H9 (cell line): ENCODE measurements around the gene TBL3. TPM values are rescaled to one million over a fixed set of nuclear protein-coding genes. Genes with fewer than 3 reads are reported as not detected.

ENCODE experiments used
- DNase-seq: peaks from one replicate; pipeline ENCODE4 v3.0.0-alpha.2; 2017
- H2AFZ ChIP-seq: one replicate; pipeline ENCODE4 v1.6.1; 2013; ENCODE audit warnings: mild to moderate bottlenecking, low read length, control low read depth, moderate library complexity
- H2AK5ac ChIP-seq: 2 replicates; pipeline ENCODE4 v1.6.1; 2013; ENCODE audit warnings: low read length, control low read depth, mixed read lengths; ENCODE audit not compliant: insufficient read length
- H2BK120ac ChIP-seq: one replicate; pipeline ENCODE4 v1.6.1; 2013; ENCODE audit warnings: low read depth, mild to moderate bottlenecking, low read length, control low read depth, inconsistent platforms; ENCODE audit not compliant: poor library complexity, severe bottlenecking
- H2BK12ac ChIP-seq: 2 replicates; pipeline ENCODE4 v1.6.1; 2013; ENCODE audit warnings: low read length, control low read depth, mixed read lengths, low read depth; ENCODE audit not compliant: insufficient read length
- H2BK15ac ChIP-seq: 2 replicates; pipeline ENCODE4 v1.6.1; 2013; ENCODE audit warnings: low read depth, low read length, control low read depth
- H2BK20ac ChIP-seq: one replicate; pipeline ENCODE4 v1.6.1; 2013; ENCODE audit warnings: low read depth, mild to moderate bottlenecking, low read length, control low read depth, inconsistent platforms; ENCODE audit not compliant: poor library complexity, severe bottlenecking
- H2BK5ac ChIP-seq: 2 replicates; pipeline ENCODE4 v1.6.1; 2013; ENCODE audit warnings: low read length, control low read depth, mixed read lengths; ENCODE audit not compliant: insufficient read length
- H3K14ac ChIP-seq: 2 replicates; pipeline ENCODE4 v1.6.1; 2013; ENCODE audit warnings: low read length, control low read depth; ENCODE audit not compliant: insufficient read depth
- H3K18ac ChIP-seq: 2 replicates; pipeline ENCODE4 v1.6.1; 2013; ENCODE audit warnings: low read depth, mild to moderate bottlenecking, mixed read lengths, low read length, control low read depth; ENCODE audit not compliant: insufficient read length
- H3K23ac ChIP-seq: 2 replicates; pipeline ENCODE4 v1.6.1; 2013; ENCODE audit warnings: low read length, control low read depth, mixed read lengths, low read depth; ENCODE audit not compliant: insufficient read length
- H3K23me2 ChIP-seq: 2 replicates; pipeline ENCODE4 v1.6.1; 2013; ENCODE audit warnings: low read depth, mild to moderate bottlenecking, mixed read lengths, low read length, control low read depth; ENCODE audit not compliant: insufficient read length, poor library complexity, severe bottlenecking
- H3K27ac ChIP-seq: 2 replicates; pipeline ENCODE4 v1.5.1; 2013; ENCODE audit warnings: low read length, control low read depth, mixed read lengths, low read depth; ENCODE audit not compliant: insufficient read length
- H3K27me3 ChIP-seq: 2 replicates; pipeline ENCODE4 v1.6.1; 2013; ENCODE audit warnings: low read length, control low read depth, inconsistent platforms; ENCODE audit not compliant: insufficient read depth
- H3K4ac ChIP-seq: 2 replicates; pipeline ENCODE4 v1.6.1; 2013; ENCODE audit warnings: low read depth, mild to moderate bottlenecking, control low read depth, inconsistent platforms, low read length, moderate library complexity
- H3K4me1 ChIP-seq: 2 replicates; pipeline ENCODE4 v1.6.1; 2013; ENCODE audit warnings: low read length, control low read depth, inconsistent platforms; ENCODE audit not compliant: insufficient read depth
- H3K4me2 ChIP-seq: 2 replicates; pipeline ENCODE4 v1.6.1; 2013; ENCODE audit warnings: low read length, control low read depth, mixed read lengths; ENCODE audit not compliant: insufficient read length, insufficient read depth
- H3K56ac ChIP-seq: 2 replicates; pipeline ENCODE4 v1.6.1; 2013; ENCODE audit warnings: low read depth, mild to moderate bottlenecking, mixed read lengths, low read length, control low read depth; ENCODE audit not compliant: insufficient read length
- H3K79me1 ChIP-seq: 2 replicates; pipeline ENCODE4 v1.6.1; 2013; ENCODE audit warnings: low read depth, mild to moderate bottlenecking, moderate library complexity, low read length, control low read depth, inconsistent platforms; ENCODE audit not compliant: insufficient read depth, poor library complexity, severe bottlenecking
- H3K79me2 ChIP-seq: 2 replicates; pipeline ENCODE4 v1.6.1; 2013; ENCODE audit warnings: low read length, control low read depth, inconsistent platforms; ENCODE audit not compliant: insufficient read depth
- H3K9ac ChIP-seq: 2 replicates; pipeline ENCODE4 v1.6.1; 2013; ENCODE audit warnings: low read length, control low read depth, mixed read lengths; ENCODE audit not compliant: insufficient read length; ENCODE audit errors: extremely low read depth
- H3K9me3 ChIP-seq: one replicate; pipeline ENCODE4 v1.6.1; 2013; ENCODE audit warnings: low read depth, low read length, inconsistent platforms; ENCODE audit not compliant: control insufficient read depth
- H3T11ph ChIP-seq: one replicate; pipeline ENCODE4 v1.6.1; 2013; ENCODE audit warnings: mild to moderate bottlenecking, low read length, control low read depth, inconsistent platforms
- H4K20me1 ChIP-seq: one replicate; pipeline ENCODE4 v1.6.1; 2013; ENCODE audit not compliant: control insufficient read depth, insufficient read length, insufficient read depth
- H4K5ac ChIP-seq: 2 replicates; pipeline ENCODE4 v1.6.1; 2013; ENCODE audit warnings: low read depth, mild to moderate bottlenecking, mixed read lengths, low read length, control low read depth; ENCODE audit not compliant: insufficient read length
- H4K8ac ChIP-seq: replicated peaks from 2 replicates; pipeline ENCODE4 v1.6.1; 2013; ENCODE audit warnings: low read length, control low read depth, mixed read lengths, low read depth; ENCODE audit not compliant: insufficient read length
- H4K91ac ChIP-seq: 2 replicates; pipeline ENCODE4 v1.6.1; 2013; ENCODE audit warnings: low read depth, mild to moderate bottlenecking, moderate library complexity, mixed read lengths, low read length, control low read depth; ENCODE audit not compliant: insufficient read length
- H3K27ac Mint-ChIP-seq, 3 experiments: 2 replicates in 2 of 3; 3 replicates in 1 of 3; pipeline ENCODE4 v1.8.0; 2020 to 2021; ENCODE audit warnings: mixed read lengths in 3 of 3, mild to moderate bottlenecking in 1 of 3, moderate library complexity in 1 of 3
- H3K27me3 Mint-ChIP-seq: 2 replicates; pipeline ENCODE4 v1.8.0; 2021; ENCODE audit warnings: low read depth, mild to moderate bottlenecking, moderate library complexity, mixed read lengths
- H3K36me3 Mint-ChIP-seq, 3 experiments: 2 replicates in 2 of 3; 3 replicates in 1 of 3; pipeline ENCODE4 v1.8.0; 2020 to 2021; ENCODE audit warnings: low read depth in 3 of 3, mixed read lengths in 3 of 3; ENCODE audit not compliant: insufficient read depth in 1 of 3
- H3K4me1 Mint-ChIP-seq, 2 experiments: 2 replicates each; pipeline ENCODE4 v1.8.0; 2020; ENCODE audit warnings: mixed read lengths in 2 of 2
- H3K4me3 Mint-ChIP-seq, 2 experiments: 2 replicates in 1 of 2; 3 replicates in 1 of 2; pipeline ENCODE4 v1.8.0; 2020 to 2021; ENCODE audit warnings: mild to moderate bottlenecking in 2 of 2, mixed read lengths in 2 of 2, moderate library complexity in 1 of 2
- H3K9me3 Mint-ChIP-seq, 2 experiments: 2 replicates in 1 of 2; 3 replicates in 1 of 2; pipeline ENCODE4 v1.8.0; 2020; ENCODE audit warnings: mild to moderate bottlenecking in 2 of 2, mixed read lengths in 2 of 2, moderate library complexity in 1 of 2
- WGBS: extraction: QIAGEN DNeasy Blood & Tissue Kit; methylation state at CpG from one replicate; pipeline ENCODE4 v1.1.7; 2013; ENCODE audit warnings: missing lambda C conversion rate, low lambda C conversion rate, mixed read lengths; ENCODE audit not compliant: insufficient read length; ENCODE audit errors: extremely low coverage; 5-methylcytosine and 5-hydroxymethylcytosine counted together
- total RNA-seq: library from RNA; stranded (reverse); gene quantifications from 2 replicates; pipeline ENCODE4 v1.2.1, GENCODE V29; 2021
- TF ChIP-seq, protein P1 (sequence below): fragments of 200-600 bp; sonication (generic); conservative IDR thresholded peaks from 3 replicates; pipeline ENCODE4 v1.8.0; 2021; ENCODE audit warnings: antibody characterized with exemption, mild to moderate bottlenecking

Gene TBL3
- total RNA-seq, 1 experiment from 2014 or later = 54.0 TPM

DNA sequence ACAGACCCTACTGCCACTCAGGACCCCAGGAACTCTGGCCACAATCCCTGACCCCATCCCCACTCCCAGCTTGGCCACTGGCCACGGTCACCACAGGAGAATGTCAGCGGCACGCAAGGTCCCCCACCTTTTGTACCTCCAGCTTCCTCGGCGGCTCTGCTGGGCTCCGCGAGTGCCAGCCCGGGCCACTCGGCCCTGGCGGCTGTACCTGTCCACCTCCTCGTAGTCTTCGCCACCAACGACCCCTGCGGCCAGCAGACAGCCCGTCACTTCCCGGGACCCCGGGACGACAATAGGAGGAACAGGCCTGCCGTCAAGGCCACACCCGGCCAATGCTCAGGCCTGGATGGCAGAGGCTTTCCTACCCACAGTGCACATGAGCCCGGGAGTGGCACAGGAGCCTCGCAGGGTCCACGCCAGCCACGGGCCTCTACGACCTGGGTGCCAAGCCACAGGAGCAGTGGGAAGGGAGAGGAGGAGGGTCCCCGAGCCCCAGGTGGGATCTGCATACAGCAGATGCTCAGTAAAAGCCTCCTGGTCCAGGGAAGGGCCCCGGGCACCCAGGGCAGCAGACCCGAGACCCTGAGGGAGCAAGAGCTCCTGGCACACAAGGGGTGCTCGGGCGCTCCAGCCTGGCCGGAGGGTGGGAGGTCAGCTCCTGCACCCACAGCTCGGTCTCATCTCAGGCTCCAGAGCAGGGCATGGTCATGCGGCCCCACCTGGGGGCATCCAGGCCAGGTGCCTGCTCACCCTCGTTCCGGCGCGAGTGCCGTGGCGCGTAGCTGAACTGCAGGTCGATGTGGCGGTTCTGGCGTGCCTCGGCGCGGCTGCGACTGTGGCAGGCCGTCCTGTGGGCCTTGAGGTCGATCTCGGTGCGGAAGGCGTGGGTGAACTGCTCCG, 29.9 kb downstream of the TBL3 start:
- Histone ChIP-seq H4K5ac (no peak overlapping the region), H3K79me2 (peaks cover 5% of the 10 kb centered on the region; the same call in 1 of the 2 replicates), H3T11ph (no peak overlapping the region), H4K20me1 (no peaks in the 10 kb centered on the region), H2BK20ac (no peak overlapping the region), H3K27me3 (no peaks in the 10 kb centered on the region), H2AFZ (no peak overlapping the region), H3K79me1 (peaks cover 9% of the 10 kb centered on the region), H2BK5ac (no peak overlapping the region), H3K27ac (no peak overlapping the region), H4K91ac (no peak overlapping the region), H2BK15ac (no peak overlapping the region), H3K4me1 (no peaks in the 10 kb centered on the region), H3K14ac (no peak overlapping the region), H3K18ac (no peak overlapping the region), H3K9me3 (no peaks in the 10 kb centered on the region), H2BK120ac (no peak overlapping the region), H4K8ac (no peak overlapping the region), H3K23me2 (no peaks in the 10 kb centered on the region), H3K23ac (no peak overlapping the region), H2BK12ac (no peak overlapping the region), H3K4ac (no peak overlapping the region), H3K4me2 (no peak overlapping the region), H3K56ac (no peak overlapping the region), H2AK5ac (no peak overlapping the region), H3K9ac (no peak overlapping the region)
- H3K4me3 Mint-ChIP-seq = no peak overlapping the region
- WGBS = no CpG with 5 or more reads among the region's 53 CpGs
- TF ChIP-seq, protein P1, sequence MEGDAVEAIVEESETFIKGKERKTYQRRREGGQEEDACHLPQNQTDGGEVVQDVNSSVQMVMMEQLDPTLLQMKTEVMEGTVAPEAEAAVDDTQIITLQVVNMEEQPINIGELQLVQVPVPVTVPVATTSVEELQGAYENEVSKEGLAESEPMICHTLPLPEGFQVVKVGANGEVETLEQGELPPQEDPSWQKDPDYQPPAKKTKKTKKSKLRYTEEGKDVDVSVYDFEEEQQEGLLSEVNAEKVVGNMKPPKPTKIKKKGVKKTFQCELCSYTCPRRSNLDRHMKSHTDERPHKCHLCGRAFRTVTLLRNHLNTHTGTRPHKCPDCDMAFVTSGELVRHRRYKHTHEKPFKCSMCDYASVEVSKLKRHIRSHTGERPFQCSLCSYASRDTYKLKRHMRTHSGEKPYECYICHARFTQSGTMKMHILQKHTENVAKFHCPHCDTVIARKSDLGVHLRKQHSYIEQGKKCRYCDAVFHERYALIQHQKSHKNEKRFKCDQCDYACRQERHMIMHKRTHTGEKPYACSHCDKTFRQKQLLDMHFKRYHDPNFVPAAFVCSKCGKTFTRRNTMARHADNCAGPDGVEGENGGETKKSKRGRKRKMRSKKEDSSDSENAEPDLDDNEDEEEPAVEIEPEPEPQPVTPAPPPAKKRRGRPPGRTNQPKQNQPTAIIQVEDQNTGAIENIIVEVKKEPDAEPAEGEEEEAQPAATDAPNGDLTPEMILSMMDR = no peak
- H3K27ac Mint-ChIP-seq = 0 out of 7 replicates have a peak overlapping the region, but pooled peaks of 1 of the 3 experiments have one; percentile 44
- peaks cover 7 to 15% of the 10 kb centered on the region in 2 experiments for H3K4me1 Mint-ChIP-seq
- DNase-seq = no peak
- H3K27me3 Mint-ChIP-seq = no peaks in the 10 kb centered on the region
- peaks cover 18 to 49% (median 48%) of the 10 kb centered on the region in 3 experiments for H3K36me3 Mint-ChIP-seq
- no peaks in the 10 kb centered on the region for H3K9me3 Mint-ChIP-seq
